Fibroblast of lung (primary cell): Measurements from ENCODE around the gene GPRIN3.

ENCODE experiments used
- EZH2 ChIP-seq: IDR thresholded peaks from 2 replicates; pipeline ENCODE4 v1.5.1; 2012; ENCODE audit warnings: low read length, control low read depth, mild to moderate bottlenecking; ENCODE audit errors: missing control alignments
- TF ChIP-seq, protein P1 (sequence below), 2 donors: IDR thresholded peaks in 1 of 2; conservative IDR thresholded peaks in 1 of 2; 1 replicate in 1 of 2; 2 replicates in 1 of 2; pipeline ENCODE4 v1.5.1; 2011 to 2012; ENCODE audit warnings: low read length in 2 of 2, control low read depth in 1 of 2, inconsistent platforms in 1 of 2, low read depth in 1 of 2, mild to moderate bottlenecking in 1 of 2

DNA sequence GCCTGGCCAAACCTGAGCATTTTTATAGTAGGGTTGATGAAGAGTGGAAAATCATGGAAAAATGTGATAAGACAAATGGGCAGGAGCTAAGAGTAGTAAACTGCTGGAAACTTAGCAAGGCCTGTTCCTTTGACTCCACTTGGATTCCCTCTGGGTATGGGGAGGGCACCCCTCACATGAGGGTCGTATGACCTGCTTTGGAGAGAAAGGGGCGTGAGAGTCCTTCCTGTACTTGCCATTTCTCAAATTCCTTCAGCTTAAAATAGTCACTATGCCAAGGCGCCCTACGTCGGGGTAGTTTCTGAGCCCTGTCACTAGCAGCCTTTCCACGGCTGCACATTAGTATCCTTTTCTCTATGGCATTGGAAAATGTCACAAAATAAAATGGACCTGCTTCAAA, 49.1 kb downstream of the GPRIN3 start:
- TF ChIP-seq, protein P1, sequence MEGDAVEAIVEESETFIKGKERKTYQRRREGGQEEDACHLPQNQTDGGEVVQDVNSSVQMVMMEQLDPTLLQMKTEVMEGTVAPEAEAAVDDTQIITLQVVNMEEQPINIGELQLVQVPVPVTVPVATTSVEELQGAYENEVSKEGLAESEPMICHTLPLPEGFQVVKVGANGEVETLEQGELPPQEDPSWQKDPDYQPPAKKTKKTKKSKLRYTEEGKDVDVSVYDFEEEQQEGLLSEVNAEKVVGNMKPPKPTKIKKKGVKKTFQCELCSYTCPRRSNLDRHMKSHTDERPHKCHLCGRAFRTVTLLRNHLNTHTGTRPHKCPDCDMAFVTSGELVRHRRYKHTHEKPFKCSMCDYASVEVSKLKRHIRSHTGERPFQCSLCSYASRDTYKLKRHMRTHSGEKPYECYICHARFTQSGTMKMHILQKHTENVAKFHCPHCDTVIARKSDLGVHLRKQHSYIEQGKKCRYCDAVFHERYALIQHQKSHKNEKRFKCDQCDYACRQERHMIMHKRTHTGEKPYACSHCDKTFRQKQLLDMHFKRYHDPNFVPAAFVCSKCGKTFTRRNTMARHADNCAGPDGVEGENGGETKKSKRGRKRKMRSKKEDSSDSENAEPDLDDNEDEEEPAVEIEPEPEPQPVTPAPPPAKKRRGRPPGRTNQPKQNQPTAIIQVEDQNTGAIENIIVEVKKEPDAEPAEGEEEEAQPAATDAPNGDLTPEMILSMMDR (conservative IDR thresholded peaks at IDR 0.05 in 1 of 2, IDR thresholded peaks at IDR 0.05 in 1 of 2; ENCODE audit: low read depth in 1 of 2, low read length in 2 of 2) = no peak
- no peak for TF ChIP-seq EZH2
